PFSK-1 (cell line): ENCODE measurements around the gene TMEM229B.

Experiments used
- FOXP2 ChIP-seq: optimal IDR thresholded peaks from 2 replicates; pipeline ENCODE3; 2011; ENCODE audit warnings: borderline replicate concordance, control low read depth, inconsistent platforms; ENCODE audit not compliant: insufficient read depth; ENCODE audit errors: extremely low read length, extremely low read depth
- POLR2AphosphoS5 ChIP-seq: IDR thresholded peaks from 2 replicates; pipeline ENCODE4 v1.6.1; 2012; ENCODE audit warnings: low read depth, mild to moderate bottlenecking, control low read depth, low read length, moderate library complexity
- SIN3A ChIP-seq: IDR thresholded peaks from 2 replicates; pipeline ENCODE4 v1.6.1; 2012; ENCODE audit warnings: mild to moderate bottlenecking, low read length, moderate library complexity, borderline replicate concordance; ENCODE audit not compliant: insufficient read depth
- TAF1 ChIP-seq: IDR thresholded peaks from 2 replicates; pipeline ENCODE4 v1.6.1; 2012; ENCODE audit warnings: low read length, control low read depth, borderline replicate concordance; ENCODE audit not compliant: insufficient read depth
- TF ChIP-seq, protein P1 (sequence below), 2 experiments: IDR thresholded peaks; 2 replicates each; pipeline versions ENCODE4 v1.6.1 to v1.8.0; 2011 to 2012; ENCODE audit warnings: low read depth in 2 of 2, low read length in 2 of 2, control low read depth in 1 of 2, inconsistent platforms in 1 of 2, mild to moderate bottlenecking in 1 of 2, moderate library complexity in 1 of 2; ENCODE audit not compliant: insufficient read depth in 1 of 2

Gene TMEM229B

DNA sequence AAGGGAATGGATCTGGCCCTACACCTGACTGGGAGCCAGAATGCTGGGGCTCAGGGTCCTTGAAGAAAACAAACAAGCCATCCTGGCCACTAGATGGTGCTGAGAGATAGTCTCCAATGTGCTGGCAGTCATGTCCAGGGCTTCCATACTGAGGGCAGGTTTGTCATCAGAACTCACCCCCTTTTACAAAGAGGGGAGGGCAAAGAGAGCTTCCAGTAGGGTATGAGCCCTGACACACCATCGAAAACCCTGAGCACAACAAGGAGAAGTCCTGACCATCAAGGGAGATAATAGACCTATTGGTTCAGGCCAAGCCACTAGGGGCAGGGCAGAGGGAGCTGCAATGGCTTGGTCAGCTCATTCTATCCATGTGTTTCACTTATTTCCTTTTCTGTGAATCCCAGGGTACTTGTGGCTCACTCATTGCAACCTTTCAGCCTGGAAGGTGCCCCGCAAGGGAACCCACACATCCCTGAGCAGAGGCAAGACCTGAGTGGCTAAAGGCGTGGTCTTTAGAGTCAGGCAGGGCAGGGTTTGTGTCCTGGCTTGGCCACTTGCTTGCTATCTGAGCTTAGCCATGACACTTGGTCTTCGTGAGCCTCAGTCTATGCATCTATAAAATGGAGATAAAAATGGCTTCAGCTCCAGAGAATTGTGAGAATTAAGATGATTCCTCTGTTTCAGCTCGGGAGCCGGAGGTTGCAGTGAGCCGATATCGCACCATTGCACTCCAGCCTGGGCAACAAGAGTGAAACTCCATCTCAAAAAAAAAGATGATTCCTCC, 38.3 kb upstream of the TMEM229B start:
- TF ChIP-seq FOXP2 (no peak), POLR2AphosphoS5 (no peak), TAF1 (no peak), SIN3A (no peak)
- TF ChIP-seq, protein P1, sequence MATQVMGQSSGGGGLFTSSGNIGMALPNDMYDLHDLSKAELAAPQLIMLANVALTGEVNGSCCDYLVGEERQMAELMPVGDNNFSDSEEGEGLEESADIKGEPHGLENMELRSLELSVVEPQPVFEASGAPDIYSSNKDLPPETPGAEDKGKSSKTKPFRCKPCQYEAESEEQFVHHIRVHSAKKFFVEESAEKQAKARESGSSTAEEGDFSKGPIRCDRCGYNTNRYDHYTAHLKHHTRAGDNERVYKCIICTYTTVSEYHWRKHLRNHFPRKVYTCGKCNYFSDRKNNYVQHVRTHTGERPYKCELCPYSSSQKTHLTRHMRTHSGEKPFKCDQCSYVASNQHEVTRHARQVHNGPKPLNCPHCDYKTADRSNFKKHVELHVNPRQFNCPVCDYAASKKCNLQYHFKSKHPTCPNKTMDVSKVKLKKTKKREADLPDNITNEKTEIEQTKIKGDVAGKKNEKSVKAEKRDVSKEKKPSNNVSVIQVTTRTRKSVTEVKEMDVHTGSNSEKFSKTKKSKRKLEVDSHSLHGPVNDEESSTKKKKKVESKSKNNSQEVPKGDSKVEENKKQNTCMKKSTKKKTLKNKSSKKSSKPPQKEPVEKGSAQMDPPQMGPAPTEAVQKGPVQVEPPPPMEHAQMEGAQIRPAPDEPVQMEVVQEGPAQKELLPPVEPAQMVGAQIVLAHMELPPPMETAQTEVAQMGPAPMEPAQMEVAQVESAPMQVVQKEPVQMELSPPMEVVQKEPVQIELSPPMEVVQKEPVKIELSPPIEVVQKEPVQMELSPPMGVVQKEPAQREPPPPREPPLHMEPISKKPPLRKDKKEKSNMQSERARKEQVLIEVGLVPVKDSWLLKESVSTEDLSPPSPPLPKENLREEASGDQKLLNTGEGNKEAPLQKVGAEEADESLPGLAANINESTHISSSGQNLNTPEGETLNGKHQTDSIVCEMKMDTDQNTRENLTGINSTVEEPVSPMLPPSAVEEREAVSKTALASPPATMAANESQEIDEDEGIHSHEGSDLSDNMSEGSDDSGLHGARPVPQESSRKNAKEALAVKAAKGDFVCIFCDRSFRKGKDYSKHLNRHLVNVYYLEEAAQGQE (IDR thresholded peaks at IDR 0.05; ENCODE audit: insufficient read depth in 1 of 2, low read depth in 2 of 2, low read length in 2 of 2) = no peak

DNA sequence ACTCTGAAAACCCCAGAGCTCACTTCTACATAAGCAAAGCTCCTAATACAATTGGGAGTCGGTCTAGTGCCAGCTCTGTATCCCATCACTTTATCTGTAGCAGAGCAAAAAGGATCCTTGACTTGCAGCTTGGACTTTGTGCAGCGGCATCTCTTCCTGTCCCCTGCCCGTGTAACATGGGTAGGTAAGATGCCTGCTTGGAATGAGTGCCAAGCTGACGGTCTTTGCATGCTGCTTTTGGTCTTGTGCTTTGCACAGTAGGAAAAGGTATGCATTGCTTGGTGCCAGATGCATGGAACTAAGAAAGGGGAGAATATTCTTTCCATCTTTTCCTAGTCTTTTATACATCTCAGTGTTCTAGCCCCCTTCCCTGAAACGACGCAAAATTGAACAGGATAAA, 37.7 kb upstream of the TMEM229B start:
- no peak for TF ChIP-seq POLR2AphosphoS5
- TF ChIP-seq TAF1 = no peak
- TF ChIP-seq SIN3A = no peak
- TF ChIP-seq, protein P1 (IDR thresholded peaks at IDR 0.05; ENCODE audit: insufficient read depth in 1 of 2, low read depth in 2 of 2, low read length in 2 of 2) = no peak

DNA sequence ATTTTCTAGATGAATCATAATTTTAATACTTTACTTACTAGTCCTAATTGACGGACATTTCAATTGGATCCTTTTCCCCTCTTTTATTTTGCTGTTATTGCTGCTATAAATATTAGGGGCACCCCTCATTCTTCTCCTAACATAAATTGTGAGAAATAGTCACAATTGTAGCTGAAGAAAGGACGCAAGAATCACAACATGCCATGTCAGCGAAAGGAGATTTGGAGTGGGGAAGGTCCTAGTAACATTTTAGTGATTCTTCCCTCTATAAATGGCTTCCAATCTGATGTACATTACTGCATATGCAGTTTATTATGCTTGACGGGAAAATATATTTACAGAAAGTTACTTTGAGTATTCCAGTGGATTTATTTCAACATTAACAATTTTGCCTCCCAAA, 36.9 kb upstream of the TMEM229B start:
- TF ChIP-seq TAF1 = no peak
- TF ChIP-seq, protein P1 (IDR thresholded peaks at IDR 0.05; ENCODE audit: insufficient read depth in 1 of 2, low read depth in 2 of 2, low read length in 2 of 2) = no peak
- TF ChIP-seq SIN3A = no peak
- TF ChIP-seq FOXP2 = no peak
- no peak for TF ChIP-seq POLR2AphosphoS5

DNA sequence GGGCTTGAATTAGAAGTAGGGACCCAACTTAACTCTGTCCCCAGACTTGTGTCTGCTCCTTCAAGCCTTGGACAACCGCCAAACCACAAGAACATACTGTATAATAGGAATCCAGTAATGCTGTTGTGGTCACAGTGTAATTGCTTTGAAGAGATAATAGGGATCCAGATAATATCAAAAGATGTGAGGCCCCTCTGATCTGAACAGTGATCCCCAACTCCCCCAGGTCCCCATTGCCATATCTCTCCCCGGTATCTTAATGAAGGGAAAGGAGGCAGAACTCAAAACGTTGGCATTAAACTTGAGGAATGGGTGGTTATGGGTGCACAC, 36.1 kb upstream of the TMEM229B start:
- TF ChIP-seq, protein P1 (IDR thresholded peaks at IDR 0.05; ENCODE audit: insufficient read depth in 1 of 2, low read depth in 2 of 2, low read length in 2 of 2) = no peak
